GM15510 (cell line): ENCODE results near the gene FARSB.

Experiments used
- POLR2A ChIP-seq: IDR thresholded peaks from 3 replicates; pipeline ENCODE4 v1.6.1; 2011; ENCODE audit warnings: borderline replicate concordance; ENCODE audit not compliant: insufficient read length; ENCODE audit errors: extremely low read depth

Gene FARSB

GRCh38 chr2:222671259-222672067 is 15.6 kb upstream of the FARSB start, which contains the start of gene MOGAT1:
Gene MOGAT1, plus strand, starts transcription at chr2:222671658. Its CDS starts 128 bp downstream, at chr2:222671786.
- no peak for TF ChIP-seq POLR2A

GRCh38 chr2:222670191-222671038 is 14.5 kb upstream of the FARSB start:
- no peak for TF ChIP-seq POLR2A

GRCh38 chr2:222669353-222669752 is 13.5 kb upstream of the FARSB start:
- TF ChIP-seq POLR2A, result no peak

- TF ChIP-seq POLR2A, result no peak
These were observed 12.7 kb upstream of the FARSB start for GRCh38 chr2:222668494-222669154.

- no peak for TF ChIP-seq POLR2A
These were observed 7.6 kb upstream of the FARSB start for GRCh38 chr2:222663479-222663878.

GRCh38 chr2:222656526-222657446 is 894 bp upstream of the FARSB start:
- TF ChIP-seq POLR2A, result no peak

GRCh38 chr2:222653280-222653679 is 2.6 kb downstream of the FARSB start:
- no peak for TF ChIP-seq POLR2A

- no peak for TF ChIP-seq POLR2A
These were observed 3.2 kb downstream of the FARSB start for GRCh38 chr2:222652491-222653255.

- TF ChIP-seq POLR2A, result no peak
These were observed 4.0 kb downstream of the FARSB start for GRCh38 chr2:222651718-222652418.

- TF ChIP-seq POLR2A, result no peak
These were observed 6.1 kb downstream of the FARSB start for GRCh38 chr2:222649801-222650200.

- TF ChIP-seq POLR2A, result no peak
These were observed 9.9 kb downstream of the FARSB start for GRCh38 chr2:222646008-222646407.

GRCh38 chr2:222643134-222643533 is 12.8 kb downstream of the FARSB start:
- no peak for TF ChIP-seq POLR2A

GRCh38 chr2:222641336-222641735 is 14.6 kb downstream of the FARSB start:
- no peak for TF ChIP-seq POLR2A

- no peak for TF ChIP-seq POLR2A
These were observed 18.8 kb downstream of the FARSB start for GRCh38 chr2:222637067-222637466.

- TF ChIP-seq POLR2A, result no peak
These were observed 20.6 kb downstream of the FARSB start for GRCh38 chr2:222635295-222635694.
